Measurements from ENCODE around the gene ADGRE1.

The ADGRE1 gene

DNA sequence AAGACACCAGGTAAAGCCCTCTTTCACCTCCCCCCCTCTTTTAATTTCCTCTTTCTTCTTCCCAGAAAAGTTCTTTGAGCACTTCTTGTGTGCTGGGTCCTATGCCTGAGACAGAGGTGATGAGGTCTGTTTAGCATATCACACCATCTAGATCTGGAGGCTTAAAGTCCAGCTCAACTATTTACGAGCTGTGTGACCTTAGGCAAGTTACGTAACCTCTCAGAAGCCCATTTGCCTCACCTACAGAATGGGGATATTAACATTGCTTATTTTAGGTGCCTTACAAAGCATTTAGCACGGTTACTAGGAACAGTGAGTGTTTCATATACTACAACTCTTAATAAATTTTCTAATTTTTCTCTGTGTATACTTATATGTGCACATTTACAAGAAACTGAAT lies 47.7 kb downstream of the ADGRE1 start:
- Histone ChIP-seq H2AK5ac (ENCODE audit: low read length, severe bottlenecking) (no peak overlapping the region), H3K79me1 (replicated peaks; ENCODE audit: low read length, poor library complexity, severe bottlenecking) (no peaks in the 10 kb centered on the region), H2BK120ac (ENCODE audit: low read depth, low read length) (no peak overlapping the region), H3K9me3 (ENCODE audit: control insufficient read depth, low read length) (peaks cover 9% of the 10 kb centered on the region), H3K36me3 (ENCODE audit: control insufficient read depth in 1 of 2, insufficient read depth in 2 of 2, low read depth in 1 of 2, low read length in 2 of 2) (no peaks in the 10 kb centered on the region), H2BK12ac (ENCODE audit: low read length in 2 of 2) (no peak overlapping the region), H4K91ac (ENCODE audit: low read length) (no peak overlapping the region), H3K27me3 (ENCODE audit: control insufficient read depth in 1 of 2, insufficient read depth in 1 of 2, low read length in 2 of 2) (no peaks in the 10 kb centered on the region), H2AFZ (ENCODE audit: low read depth, low read length) (no peak overlapping the region), H2BK15ac (ENCODE audit: low read depth, poor library complexity, severe bottlenecking) (no peak overlapping the region), H3K23ac (ENCODE audit: low read length in 2 of 2) (no peak overlapping the region), H3K4me3 (ENCODE audit: insufficient read depth in 1 of 2, low read depth in 1 of 2, low read length in 2 of 2) (no peak overlapping the region), H4K8ac (ENCODE audit: low read length) (no peak overlapping the region), H3K14ac (ENCODE audit: low read length in 2 of 2) (no peak overlapping the region), H3K4ac (ENCODE audit: low read depth in 1 of 2, low read length in 2 of 2) (no peak overlapping the region), H2BK5ac (ENCODE audit: low read depth, low read length, poor library complexity, severe bottlenecking) (no peak overlapping the region), H3K4me1 (ENCODE audit: control insufficient read depth, insufficient read depth, low read depth, low read length) (no peaks in the 10 kb centered on the region), H3K18ac (ENCODE audit: low read depth in 1 of 2, low read length in 2 of 2) (no peak overlapping the region), H3K4me2 (ENCODE audit: low read length, poor library complexity, severe bottlenecking) (no peak overlapping the region), H3K27ac (ENCODE audit: low read length, poor library complexity, severe bottlenecking) (no peak overlapping the region), H3K9ac (ENCODE audit: low read length) (no peak overlapping the region)
- no peak for DNase-seq
- no CpG with 5 or more reads among the region's 3 CpGs for WGBS

DNA sequence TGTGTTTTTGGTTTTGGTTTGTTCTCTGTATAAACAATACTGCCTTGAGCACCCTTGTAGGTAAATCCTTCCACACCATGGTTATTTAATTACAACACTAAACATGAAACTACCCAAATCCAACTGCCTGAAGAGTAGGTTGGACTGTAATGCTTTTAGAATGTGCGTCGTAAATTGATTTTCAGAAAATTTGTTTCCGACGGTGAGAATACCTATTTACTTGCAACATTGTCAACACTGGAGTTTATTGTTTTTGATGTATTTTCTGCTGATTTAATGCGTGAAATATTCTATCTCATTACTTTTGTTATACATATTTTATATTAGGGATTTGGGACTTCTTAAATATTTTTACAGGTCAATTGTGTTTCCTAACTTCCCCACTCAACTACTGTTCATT lies 48.2 kb downstream of the ADGRE1 start:
- no peak overlapping the region for H3K23ac ChIP-seq (ENCODE audit: low read length in 2 of 2)
- H3K27ac ChIP-seq (ENCODE audit: low read length, poor library complexity, severe bottlenecking): no peak overlapping the region
- no peak overlapping the region for H3K4me2 ChIP-seq (ENCODE audit: low read length, poor library complexity, severe bottlenecking)
- H3K4me3 ChIP-seq (ENCODE audit: insufficient read depth in 1 of 2, low read depth in 1 of 2, low read length in 2 of 2): no peak overlapping the region
- no peaks in the 10 kb centered on the region for H3K36me3 ChIP-seq (ENCODE audit: control insufficient read depth in 1 of 2, insufficient read depth in 2 of 2, low read depth in 1 of 2, low read length in 2 of 2)
- 80% methylated on average over 3 of the region's 5 CpGs for WGBS
- no peak overlapping the region for H3K9ac ChIP-seq (ENCODE audit: low read length)
- H2BK15ac ChIP-seq (ENCODE audit: low read depth, poor library complexity, severe bottlenecking): no peak overlapping the region
- H3K14ac ChIP-seq (ENCODE audit: low read length in 2 of 2): no peak overlapping the region
- H3K4ac ChIP-seq (ENCODE audit: low read depth in 1 of 2, low read length in 2 of 2): no peak overlapping the region
- no peaks in the 10 kb centered on the region for H3K4me1 ChIP-seq (ENCODE audit: control insufficient read depth, insufficient read depth, low read depth, low read length)
- H4K8ac ChIP-seq (ENCODE audit: low read length): no peak overlapping the region
- H2BK120ac ChIP-seq (ENCODE audit: low read depth, low read length): no peak overlapping the region
- H3K9me3 ChIP-seq (ENCODE audit: control insufficient read depth, low read length): peaks cover 6% of the 10 kb centered on the region
- H2BK5ac ChIP-seq (ENCODE audit: low read depth, low read length, poor library complexity, severe bottlenecking): no peak overlapping the region
- H3K79me1 ChIP-seq (replicated peaks; ENCODE audit: low read length, poor library complexity, severe bottlenecking): no peaks in the 10 kb centered on the region
- no peak overlapping the region for H2AFZ ChIP-seq (ENCODE audit: low read depth, low read length)
- no peak overlapping the region for H3K18ac ChIP-seq (ENCODE audit: low read depth in 1 of 2, low read length in 2 of 2)
- no peak for DNase-seq
- H3K27me3 ChIP-seq (ENCODE audit: control insufficient read depth in 1 of 2, insufficient read depth in 1 of 2, low read length in 2 of 2): no peaks in the 10 kb centered on the region
- no peak overlapping the region for H2BK12ac ChIP-seq (ENCODE audit: low read length in 2 of 2)
- H4K91ac ChIP-seq (ENCODE audit: low read length): no peak overlapping the region
- no peak overlapping the region for H2AK5ac ChIP-seq (ENCODE audit: low read length, severe bottlenecking)

DNA sequence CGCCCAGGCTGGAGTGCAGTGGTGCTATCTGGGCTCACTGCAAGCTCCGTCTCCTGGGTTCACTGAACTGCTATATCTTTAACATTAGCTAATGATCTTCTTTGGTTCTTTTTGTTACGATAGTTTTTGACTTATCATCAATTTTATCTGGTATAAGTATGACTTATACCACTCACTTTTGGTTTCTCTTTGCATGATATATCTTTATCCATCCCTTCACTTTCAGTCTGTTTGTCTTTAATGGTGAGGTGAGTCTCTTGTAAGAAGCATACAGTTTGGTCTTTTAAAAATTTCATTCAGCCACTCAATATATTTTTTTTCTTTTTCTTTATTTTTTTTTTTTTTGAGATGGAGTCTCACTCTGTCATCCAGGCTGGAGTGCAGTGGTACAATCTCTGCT lies 58.4 kb downstream of the ADGRE1 start:
- H4K8ac ChIP-seq (ENCODE audit: low read length): no peak overlapping the region
- no peak overlapping the region for H2BK5ac ChIP-seq (ENCODE audit: low read depth, low read length, poor library complexity, severe bottlenecking)
- no peak overlapping the region for H3K14ac ChIP-seq (ENCODE audit: low read length in 2 of 2)
- no peak overlapping the region for H3K9ac ChIP-seq (ENCODE audit: low read length)
- H3K27me3 ChIP-seq (ENCODE audit: control insufficient read depth in 1 of 2, insufficient read depth in 1 of 2, low read length in 2 of 2): no peaks in the 10 kb centered on the region
- no peak overlapping the region for H3K23ac ChIP-seq (ENCODE audit: low read length in 2 of 2)
- no CpG with 5 or more reads among the region's 3 CpGs for WGBS
- peaks cover 1% of the 10 kb centered on the region for H3K4me1 ChIP-seq (ENCODE audit: control insufficient read depth, insufficient read depth, low read depth, low read length)
- no peak overlapping the region for H4K91ac ChIP-seq (ENCODE audit: low read length)
- no peak overlapping the region for H3K4me2 ChIP-seq (ENCODE audit: low read length, poor library complexity, severe bottlenecking)
- no peak overlapping the region for H2AK5ac ChIP-seq (ENCODE audit: low read length, severe bottlenecking)
- H2BK15ac ChIP-seq (ENCODE audit: low read depth, poor library complexity, severe bottlenecking): no peak overlapping the region
- no peak overlapping the region for H3K27ac ChIP-seq (ENCODE audit: low read length, poor library complexity, severe bottlenecking)
- no peak overlapping the region for H3K4ac ChIP-seq (ENCODE audit: low read depth in 1 of 2, low read length in 2 of 2)
- no peak overlapping the region for H2BK12ac ChIP-seq (ENCODE audit: low read length in 2 of 2)
- H3K36me3 ChIP-seq (ENCODE audit: control insufficient read depth in 1 of 2, insufficient read depth in 2 of 2, low read depth in 1 of 2, low read length in 2 of 2): no peaks in the 10 kb centered on the region
- H3K79me1 ChIP-seq (replicated peaks; ENCODE audit: low read length, poor library complexity, severe bottlenecking): no peaks in the 10 kb centered on the region
- no peak overlapping the region for H3K4me3 ChIP-seq (ENCODE audit: insufficient read depth in 1 of 2, low read depth in 1 of 2, low read length in 2 of 2)
- H3K9me3 ChIP-seq (ENCODE audit: control insufficient read depth, low read length): no peaks in the 10 kb centered on the region
- no peak overlapping the region for H2BK120ac ChIP-seq (ENCODE audit: low read depth, low read length)
- no peak overlapping the region for H2AFZ ChIP-seq (ENCODE audit: low read depth, low read length)
- no peak for DNase-seq
- H3K18ac ChIP-seq (ENCODE audit: low read depth in 1 of 2, low read length in 2 of 2): no peak overlapping the region

DNA sequence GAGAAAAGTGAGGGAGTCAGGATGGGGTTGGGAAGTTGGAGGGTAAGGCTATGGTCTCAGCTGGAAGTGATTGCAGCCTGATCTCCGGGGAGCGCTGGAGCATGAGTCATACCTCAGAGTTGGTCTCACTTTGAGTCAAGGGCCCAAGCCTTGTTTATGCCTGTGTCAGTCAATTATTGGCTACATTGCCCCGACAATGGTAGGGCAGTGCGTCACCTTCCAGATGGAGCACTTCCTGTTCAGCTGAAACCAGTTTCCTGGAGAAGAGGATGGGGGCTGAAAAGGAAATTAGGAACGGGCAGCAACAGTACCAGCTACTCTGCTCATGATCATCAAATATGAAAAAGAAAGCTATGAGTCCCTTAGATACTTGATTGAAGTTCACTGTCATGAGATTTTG lies 60.4 kb downstream of the ADGRE1 start:
- no peak overlapping the region for H2BK12ac ChIP-seq (ENCODE audit: low read length in 2 of 2)

More for the DNA sequence above, 60.4 kb downstream of the ADGRE1 start:
- Histone ChIP-seq H2BK120ac (ENCODE audit: low read depth, low read length) (no peak overlapping the region), H3K18ac (ENCODE audit: low read depth in 1 of 2, low read length in 2 of 2) (no peak overlapping the region), H3K4me1 (ENCODE audit: control insufficient read depth, insufficient read depth, low read depth, low read length) (peaks cover 1% of the 10 kb centered on the region), H2BK5ac (ENCODE audit: low read depth, low read length, poor library complexity, severe bottlenecking) (no peak overlapping the region), H3K27ac (ENCODE audit: low read length, poor library complexity, severe bottlenecking) (no peak overlapping the region), H3K9ac (ENCODE audit: low read length) (peak overlapping the region; percentile 41), H4K91ac (ENCODE audit: low read length) (no peak overlapping the region), H3K9me3 (ENCODE audit: control insufficient read depth, low read length) (no peaks in the 10 kb centered on the region), H3K79me1 (replicated peaks; ENCODE audit: low read length, poor library complexity, severe bottlenecking) (no peaks in the 10 kb centered on the region), H4K8ac (ENCODE audit: low read length) (no peak overlapping the region), H3K36me3 (ENCODE audit: control insufficient read depth in 1 of 2, insufficient read depth in 2 of 2, low read depth in 1 of 2, low read length in 2 of 2) (no peaks in the 10 kb centered on the region), H3K14ac (ENCODE audit: low read length in 2 of 2) (no peak overlapping the region), H3K27me3 (ENCODE audit: control insufficient read depth in 1 of 2, insufficient read depth in 1 of 2, low read length in 2 of 2) (no peaks in the 10 kb centered on the region), H3K4me3 (ENCODE audit: insufficient read depth in 1 of 2, low read depth in 1 of 2, low read length in 2 of 2) (peak overlapping the region in 1 of 2 experiments; percentile 58), H2AK5ac (ENCODE audit: low read length, severe bottlenecking) (no peak overlapping the region), H3K4ac (ENCODE audit: low read depth in 1 of 2, low read length in 2 of 2) (no peak overlapping the region), H3K23ac (ENCODE audit: low read length in 2 of 2) (no peak overlapping the region), H3K4me2 (ENCODE audit: low read length, poor library complexity, severe bottlenecking) (no peak overlapping the region), H2AFZ (ENCODE audit: low read depth, low read length) (no peak overlapping the region), H2BK15ac (ENCODE audit: low read depth, poor library complexity, severe bottlenecking) (no peak overlapping the region)
- DNase-seq: peak; percentile 44
- 37% methylated on average over 4 of the region's 5 CpGs for WGBS

Measured in mesenchymal stem cell (in vitro differentiated cells and primary cell).